ENCODE results near the gene CYTH1. TPM values are rescaled to one million over a fixed set of nuclear protein-coding genes. Genes with fewer than 3 reads are reported as not detected.

Gene CYTH1
- total and polyA plus RNA-seq, 3 experiments from 2014 or later = 115 to 279 (median 129) TPM

GRCh38 chr17:78797691-78798585 lies 15.9 kb upstream of the CYTH1 start:
- Mint-ChIP-seq H3K36me3 (peaks cover 23 to 93% (median 44%) of the 10 kb centered on the region in 3 donors), H3K9me3 (no peaks in the 10 kb centered on the region), H3K27me3 (no peaks in the 10 kb centered on the region), H3K27ac (peak overlapping the region in 5 of 8 donors; percentile 66 to 98 (median 72)), H3K4me1 (peaks cover 52 to 60% (median 60%) of the 10 kb centered on the region in 3 donors), H3K4me3 (no peak overlapping the region)
- Histone ChIP-seq H3K4me1 (ENCODE audit: insufficient read depth, low read length) (peaks cover 24% of the 10 kb centered on the region), H3K27ac (ENCODE audit: low read depth, low read length) (no peak overlapping the region), H3K36me3 (ENCODE audit: insufficient read depth, low read length) (peaks cover 61% of the 10 kb centered on the region), H3K27me3 (ENCODE audit: insufficient read depth, low read length, poor library complexity, severe bottlenecking) (no peaks in the 10 kb centered on the region), H3K9me3 (ENCODE audit: low read length) (no peaks in the 10 kb centered on the region), H3K4me3 (ENCODE audit: low read length) (no peak overlapping the region)
- DNase-seq = no peak
- ChIA-PET CTCF (interaction anchor here (0.8 to 2.1 kb wide), 6 partner anchors 8 to 350 kb away, joined by 3 to 7 read pairs (median 5); no protein-coding TSS in a partner anchor), POLR2A (interaction anchor here (1.4 to 1.5 kb wide), 2 partner anchors 13 to 14 kb away, joined by 3 to 8 read pairs; no protein-coding TSS in a partner anchor)

GRCh38 chr17:78797213-78797612 lies 15.1 kb upstream of the CYTH1 start:
- Histone ChIP-seq H3K36me3 (ENCODE audit: insufficient read depth, low read length) (peaks cover 54% of the 10 kb centered on the region), H3K4me1 (ENCODE audit: insufficient read depth, low read length) (peaks cover 19% of the 10 kb centered on the region), H3K9me3 (ENCODE audit: low read length) (no peaks in the 10 kb centered on the region), H3K4me3 (ENCODE audit: low read length) (no peak overlapping the region), H3K27me3 (ENCODE audit: insufficient read depth, low read length, poor library complexity, severe bottlenecking) (no peaks in the 10 kb centered on the region), H3K27ac (ENCODE audit: low read depth, low read length) (no peak overlapping the region)
- DNase-seq = no peak
- no peaks in the 10 kb centered on the region for H3K27me3 Mint-ChIP-seq
- H3K9me3 Mint-ChIP-seq = no peaks in the 10 kb centered on the region
- peak overlapping the region in 2 of 8 donors; percentile 47 to 98 for H3K27ac Mint-ChIP-seq
- H3K36me3 Mint-ChIP-seq = peaks cover 18 to 87% (median 43%) of the 10 kb centered on the region in 3 donors
- peak overlapping the region in 1 of 7 donors; percentile 44 for H3K4me3 Mint-ChIP-seq
- ChIA-PET CTCF (no interaction called here), POLR2A (interaction anchor here (0.6 to 1.5 kb wide), 2 partner anchors 13 to 28 kb away, joined by 3 to 5 read pairs; no protein-coding TSS in a partner anchor)
- H3K4me1 Mint-ChIP-seq = peaks cover 47 to 58% (median 54%) of the 10 kb centered on the region in 3 donors

- peaks cover 26% of the 10 kb centered on the region for H3K4me1 ChIP-seq (ENCODE audit: insufficient read depth, low read length)
Observed at GRCh38 chr17:78796517-78796900, 14.4 kb upstream of the CYTH1 start.

GRCh38 chr17:78795861-78796516 lies 13.9 kb upstream of the CYTH1 start:
- no peak overlapping the region for H3K27ac ChIP-seq (ENCODE audit: low read depth, low read length)
- ChIA-PET POLR2A (interaction anchor here (1.2 to 1.5 kb wide), 2 partner anchors 12 to 16 kb away, joined by 3 read pairs; no protein-coding TSS in a partner anchor), CTCF (interaction anchor here (1.0 kb wide), 1 partner anchor 11 kb away, joined by 4 read pairs; no protein-coding TSS in a partner anchor)
- no peak overlapping the region for H3K4me3 ChIP-seq (ENCODE audit: low read length)
- DNase-seq = no peak
- Mint-ChIP-seq H3K27me3 (no peaks in the 10 kb centered on the region), H3K4me1 (peaks cover 49 to 64% (median 61%) of the 10 kb centered on the region in 3 donors), H3K4me3 (no peak overlapping the region), H3K36me3 (peaks cover 23 to 87% (median 45%) of the 10 kb centered on the region in 3 donors), H3K27ac (peak overlapping the region in 2 of 8 donors; percentile 73 to 98), H3K9me3 (no peaks in the 10 kb centered on the region)
- no peaks in the 10 kb centered on the region for H3K27me3 ChIP-seq (ENCODE audit: insufficient read depth, low read length, poor library complexity, severe bottlenecking)
- H3K4me1 ChIP-seq (ENCODE audit: insufficient read depth, low read length) = peaks cover 31% of the 10 kb centered on the region
- H3K36me3 ChIP-seq (ENCODE audit: insufficient read depth, low read length) = peaks cover 54% of the 10 kb centered on the region
- no peaks in the 10 kb centered on the region for H3K9me3 ChIP-seq (ENCODE audit: low read length)

More at GRCh38 chr17:78796517-78796900, 14.4 kb upstream of the CYTH1 start:
- H3K36me3 Mint-ChIP-seq = peaks cover 23 to 89% (median 45%) of the 10 kb centered on the region in 3 donors
- H3K4me3 Mint-ChIP-seq = peak overlapping the region in 1 of 7 donors; percentile 48
- Histone ChIP-seq H3K27ac (ENCODE audit: low read depth, low read length) (no peak overlapping the region), H3K9me3 (ENCODE audit: low read length) (no peaks in the 10 kb centered on the region), H3K27me3 (ENCODE audit: insufficient read depth, low read length, poor library complexity, severe bottlenecking) (no peaks in the 10 kb centered on the region), H3K4me3 (ENCODE audit: low read length) (no peak overlapping the region), H3K36me3 (ENCODE audit: insufficient read depth, low read length) (peaks cover 55% of the 10 kb centered on the region)
- ChIA-PET CTCF (no interaction called here), POLR2A (interaction anchor here (1.5 kb wide), 1 partner anchor 12 kb away, joined by 3 read pairs; no protein-coding TSS in a partner anchor)
- DNase-seq = no peak
- no peaks in the 10 kb centered on the region for H3K27me3 Mint-ChIP-seq
- no peaks in the 10 kb centered on the region for H3K9me3 Mint-ChIP-seq
- H3K4me1 Mint-ChIP-seq = peaks cover 51 to 63% (median 61%) of the 10 kb centered on the region in 3 donors
- peak overlapping the region in 1 of 8 donors; percentile 98 for H3K27ac Mint-ChIP-seq

DNA sequence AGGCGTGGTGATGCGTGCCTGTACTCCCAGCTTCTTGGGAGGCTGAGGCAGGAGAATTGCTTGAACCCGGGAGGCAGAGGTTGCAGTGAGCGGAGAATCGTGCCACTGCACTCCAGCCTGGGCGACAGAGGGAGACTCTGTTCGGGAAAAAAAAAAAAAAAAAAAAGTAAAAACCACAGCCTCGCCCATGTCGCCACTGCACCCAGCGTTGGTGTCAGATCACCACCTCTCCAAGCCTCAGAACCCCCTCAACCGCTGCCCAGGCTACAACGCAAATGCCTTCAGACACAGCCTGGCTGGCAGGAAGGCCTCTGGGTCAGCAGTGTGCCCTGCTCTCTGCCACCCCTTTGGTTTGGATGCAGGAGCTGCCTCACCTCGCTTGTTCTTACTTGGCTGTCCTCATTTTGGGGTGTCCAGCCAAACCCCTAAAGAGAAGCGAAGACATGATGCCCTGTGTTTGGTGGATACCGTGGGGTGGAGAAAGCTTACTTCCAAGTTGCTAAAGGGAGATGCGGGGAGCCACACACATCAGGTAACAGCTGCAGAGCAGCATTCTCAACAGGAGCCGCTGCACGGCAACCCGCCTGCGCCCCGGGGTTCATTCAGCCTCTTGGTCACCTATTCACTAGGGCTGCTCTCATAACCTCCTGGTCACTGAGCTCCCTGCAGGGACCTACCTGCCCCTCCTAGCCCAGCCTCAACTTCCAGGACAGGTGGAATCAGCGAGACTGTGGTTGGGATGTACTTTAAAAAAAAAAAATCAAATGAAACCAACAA lies 13.0 kb upstream of the CYTH1 start:
- ChIA-PET POLR2A (interaction anchor here (1.2 kb wide), 1 partner anchor 15 kb away, joined by 3 read pairs; no protein-coding TSS in a partner anchor), CTCF (interaction anchor here (1.0 kb wide), 2 partner anchors 10 to 26 kb away, joined by 3 to 4 read pairs; no protein-coding TSS in a partner anchor)
- H3K4me1 Mint-ChIP-seq = peaks cover 51 to 65% (median 62%) of the 10 kb centered on the region in 3 donors

DNA sequence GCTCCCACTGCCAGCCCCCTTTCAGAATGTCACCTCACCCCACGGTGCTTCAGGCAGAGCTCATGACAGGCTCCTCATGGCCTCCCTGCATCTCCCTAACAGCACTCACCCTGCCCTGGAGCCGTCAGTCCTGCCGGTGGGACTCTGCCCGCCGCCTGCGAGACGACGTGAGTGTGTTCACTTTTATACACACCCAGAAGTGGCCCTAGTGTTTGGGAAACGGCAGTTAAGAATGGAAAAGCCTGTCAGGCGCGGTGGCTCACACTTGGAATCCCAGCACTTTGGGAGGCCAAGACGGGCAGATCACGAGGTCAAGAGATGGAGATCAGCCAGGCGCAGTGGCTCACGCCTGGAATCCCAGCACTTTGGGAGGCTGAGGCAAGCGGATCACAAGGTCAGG lies 12.3 kb upstream of the CYTH1 start:
- Mint-ChIP-seq H3K9me3 (no peaks in the 10 kb centered on the region), H3K27ac (peak overlapping the region in 5 of 8 donors; percentile 14 to 78 (median 72)), H3K36me3 (peaks cover 23 to 83% (median 40%) of the 10 kb centered on the region in 3 donors), H3K4me1 (peaks cover 52 to 65% (median 62%) of the 10 kb centered on the region in 3 donors), H3K4me3 (no peak overlapping the region), H3K27me3 (no peaks in the 10 kb centered on the region)
- ChIA-PET POLR2A (interaction anchor here (1.2 kb wide), 1 partner anchor 14 kb away, joined by 3 read pairs; no protein-coding TSS in a partner anchor), CTCF (no interaction called here)
- Histone ChIP-seq H3K27ac (ENCODE audit: low read depth, low read length) (no peak overlapping the region), H3K4me3 (ENCODE audit: low read length) (no peak overlapping the region), H3K27me3 (ENCODE audit: insufficient read depth, low read length, poor library complexity, severe bottlenecking) (no peaks in the 10 kb centered on the region), H3K4me1 (ENCODE audit: insufficient read depth, low read length) (peaks cover 44% of the 10 kb centered on the region), H3K36me3 (ENCODE audit: insufficient read depth, low read length) (peaks cover 46% of the 10 kb centered on the region), H3K9me3 (ENCODE audit: low read length) (no peaks in the 10 kb centered on the region)
- DNase-seq = no peak

More for the DNA sequence above, 13.0 kb upstream of the CYTH1 start:
- Histone ChIP-seq H3K36me3 (ENCODE audit: insufficient read depth, low read length) (peaks cover 48% of the 10 kb centered on the region), H3K4me1 (ENCODE audit: insufficient read depth, low read length) (peaks cover 40% of the 10 kb centered on the region), H3K27ac (ENCODE audit: low read depth, low read length) (no peak overlapping the region), H3K4me3 (ENCODE audit: low read length) (no peak overlapping the region), H3K9me3 (ENCODE audit: low read length) (no peaks in the 10 kb centered on the region), H3K27me3 (ENCODE audit: insufficient read depth, low read length, poor library complexity, severe bottlenecking) (no peaks in the 10 kb centered on the region)
- no peak for DNase-seq
- no peaks in the 10 kb centered on the region for H3K9me3 Mint-ChIP-seq
- H3K36me3 Mint-ChIP-seq = peaks cover 23 to 84% (median 44%) of the 10 kb centered on the region in 3 donors
- peak overlapping the region in 3 of 8 donors; percentile 66 to 84 (median 77) for H3K27ac Mint-ChIP-seq
- peak overlapping the region in 1 of 7 donors; percentile 38 for H3K4me3 Mint-ChIP-seq
- H3K27me3 Mint-ChIP-seq = no peaks in the 10 kb centered on the region

GRCh38 chr17:78793968-78794367 lies 11.9 kb upstream of the CYTH1 start:
- Mint-ChIP-seq H3K4me1 (peaks cover 50 to 64% (median 62%) of the 10 kb centered on the region in 3 donors), H3K27me3 (peaks cover 0 to 3% of the 10 kb centered on the region in 2 donors), H3K9me3 (no peaks in the 10 kb centered on the region), H3K36me3 (peaks cover 22 to 79% (median 39%) of the 10 kb centered on the region in 3 donors), H3K27ac (peak overlapping the region; percentile 5 to 86 (median 72)), H3K4me3 (peak overlapping the region in 2 of 7 donors; percentile 12 to 74)
- peaks cover 44% of the 10 kb centered on the region for H3K4me1 ChIP-seq (ENCODE audit: insufficient read depth, low read length)
- H3K9me3 ChIP-seq (ENCODE audit: low read length) = no peaks in the 10 kb centered on the region
- ChIA-PET POLR2A (no interaction called here), CTCF (interaction anchor here (1.2 kb wide), 1 partner anchor 11 kb away, joined by 3 read pairs; no protein-coding TSS in a partner anchor)
- no peaks in the 10 kb centered on the region for H3K27me3 ChIP-seq (ENCODE audit: insufficient read depth, low read length, poor library complexity, severe bottlenecking)
- no peak overlapping the region for H3K4me3 ChIP-seq (ENCODE audit: low read length)
- no peak for DNase-seq
- H3K27ac ChIP-seq (ENCODE audit: low read depth, low read length) = no peak overlapping the region
- H3K36me3 ChIP-seq (ENCODE audit: insufficient read depth, low read length) = peaks cover 46% of the 10 kb centered on the region
